Measurements from ENCODE around the gene CHD9.

- TF ChIP-seq POLR2AphosphoS5 (IDR thresholded peaks at IDR 0.05; ENCODE audit: low read depth, low read length) (no peak), SIN3A (IDR thresholded peaks at IDR 0.05; ENCODE audit: borderline replicate concordance, insufficient read depth, low read length) (no peak), TAF1 (IDR thresholded peaks at IDR 0.05; ENCODE audit: borderline replicate concordance, insufficient read depth, low read length) (no peak)
Measured at GRCh38 chr16:53100131-53100748, 45.4 kb downstream of the CHD9 start.

Data from PFSK-1 (cell line).